Activated naive CD8-positive, alpha-beta T cell (primary cell): ENCODE results near the gene CD300A.
"Not testable (repeated sequence)": the region's sequence is repeated elsewhere in the genome, so short reads cannot be mapped to it uniquely, and the experiment has no call there.

Source experiments
- H3K27ac Mint-ChIP-seq: one replicate; pipeline ENCODE4 v1.8.0; 2021; ENCODE audit warnings: mixed read lengths
- H3K27me3 Mint-ChIP-seq: one replicate; pipeline ENCODE4 v1.8.0; 2021; ENCODE audit warnings: mixed read lengths
- H3K36me3 Mint-ChIP-seq: one replicate; pipeline ENCODE4 v1.8.0; 2021; ENCODE audit warnings: mixed read lengths
- H3K4me1 Mint-ChIP-seq: one replicate; pipeline ENCODE4 v1.8.0; 2021; ENCODE audit warnings: low read depth, mixed read lengths
- H3K4me3 Mint-ChIP-seq: one replicate; pipeline ENCODE4 v1.8.0; 2021; ENCODE audit warnings: mild to moderate bottlenecking, mixed read lengths
- H3K9me3 Mint-ChIP-seq: one replicate; pipeline ENCODE4 v1.8.0; 2021; ENCODE audit warnings: low read depth, mixed read lengths

The CD300A gene

DNA sequence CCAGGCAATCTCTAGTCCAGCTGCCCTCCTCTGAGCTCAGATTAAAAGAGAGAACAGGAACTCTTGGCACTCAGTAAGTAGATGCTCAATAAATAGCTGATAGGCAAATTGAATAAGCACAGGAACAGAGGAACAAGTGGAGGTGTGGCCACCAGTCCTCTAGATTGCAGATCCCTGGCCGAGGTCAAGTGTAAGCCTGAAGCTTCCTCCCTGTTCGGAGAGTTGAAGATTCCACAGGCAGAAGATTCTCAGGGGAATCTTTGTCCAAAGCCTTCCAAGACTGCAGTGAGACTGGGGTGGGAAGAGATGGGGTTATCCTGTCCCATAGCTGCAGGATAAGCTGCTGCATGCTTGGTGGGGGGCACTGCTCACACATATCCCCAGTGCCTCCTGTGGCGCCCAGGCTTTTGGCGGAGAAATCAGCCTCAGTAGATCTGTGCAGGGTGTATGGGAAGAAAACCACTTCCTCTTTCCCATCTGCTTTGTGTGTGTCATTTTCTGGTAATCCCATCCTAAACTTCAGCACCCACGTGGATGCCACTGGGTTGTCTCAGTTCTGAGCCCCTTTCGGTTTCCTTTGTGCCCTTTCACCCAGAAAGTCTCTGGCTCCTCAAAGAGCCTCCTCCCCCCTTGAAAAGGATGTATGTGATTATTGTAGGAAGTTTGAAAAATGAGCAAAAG is 12.1 kb downstream of the CD300A start:
- Mint-ChIP-seq H3K36me3 (peaks cover 10% of the 10 kb centered on the region), H3K4me3 (peak overlapping the region; percentile 65), H3K27ac (peak overlapping the region; percentile 81), H3K4me1 (peaks cover 52% of the 10 kb centered on the region), H3K27me3 (no peaks in the 10 kb centered on the region), H3K9me3 (no peaks in the 10 kb centered on the region)

DNA sequence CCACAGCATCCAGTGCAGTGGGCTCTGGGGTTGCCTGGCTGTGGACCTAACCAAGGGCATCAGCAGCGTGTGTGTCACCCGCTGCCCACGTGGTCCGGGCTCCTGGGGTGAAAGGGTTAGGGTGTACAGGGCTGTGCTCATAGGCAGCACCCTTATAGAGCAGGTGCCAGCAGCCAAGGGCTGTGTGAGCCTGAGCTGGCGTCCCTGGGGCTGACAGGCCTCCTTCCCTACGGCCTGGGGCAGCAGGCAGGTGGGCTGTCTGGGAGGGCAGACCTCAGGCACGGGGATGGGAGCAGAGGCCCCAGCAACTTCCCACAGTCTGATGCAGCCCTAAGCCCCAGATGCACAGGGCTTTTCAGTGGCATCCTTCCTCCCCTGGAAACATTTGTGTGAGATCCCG is 13.9 kb downstream of the CD300A start:
- Mint-ChIP-seq H3K27me3 (no peaks in the 10 kb centered on the region), H3K27ac (no peak overlapping the region), H3K9me3 (no peaks in the 10 kb centered on the region), H3K4me1 (peaks cover 38% of the 10 kb centered on the region), H3K4me3 (no peak overlapping the region), H3K36me3 (peaks cover 7% of the 10 kb centered on the region)

DNA sequence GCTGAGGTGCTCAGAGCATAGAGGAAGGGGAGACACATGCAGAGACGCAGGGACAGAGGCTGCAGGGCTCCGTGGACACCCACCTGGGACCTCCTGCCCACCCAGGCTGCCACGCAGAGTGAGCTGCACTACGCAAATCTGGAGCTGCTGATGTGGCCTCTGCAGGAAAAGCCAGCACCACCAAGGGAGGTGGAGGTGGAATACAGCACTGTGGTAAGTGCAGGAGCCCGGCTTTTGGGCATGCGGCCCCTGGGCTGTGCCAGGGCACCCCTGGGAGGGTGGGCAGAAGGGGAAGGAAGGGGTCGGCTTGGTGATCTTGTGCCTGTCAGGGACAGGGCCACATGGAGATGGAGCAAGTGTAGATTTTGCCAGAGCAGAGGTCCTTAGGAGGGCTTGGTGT is 15.2 kb downstream of the CD300A start:
- Mint-ChIP-seq H3K9me3 (no peaks in the 10 kb centered on the region), H3K36me3 (peaks cover under 1% of the 10 kb centered on the region), H3K27me3 (no peaks in the 10 kb centered on the region), H3K27ac (no peak overlapping the region), H3K4me1 (peaks cover 37% of the 10 kb centered on the region), H3K4me3 (no peak overlapping the region)

- Mint-ChIP-seq H3K4me1 (peaks cover 18% of the 10 kb centered on the region), H3K27me3 (no peaks in the 10 kb centered on the region), H3K4me3 (no peak overlapping the region), H3K36me3 (peaks cover 4% of the 10 kb centered on the region), H3K9me3 (no peaks in the 10 kb centered on the region), H3K27ac (no peak overlapping the region)
Observed at GRCh38 chr17:74484066-74484465, 17.6 kb downstream of the CD300A start.

GRCh38 chr17:74485022-74485743 is 18.7 kb downstream of the CD300A start:
- peaks cover 7% of the 10 kb centered on the region for H3K4me1 Mint-ChIP-seq
- H3K27ac Mint-ChIP-seq, result no peak overlapping the region
- H3K9me3 Mint-ChIP-seq, result no peaks in the 10 kb centered on the region
- no peak overlapping the region for H3K4me3 Mint-ChIP-seq
- H3K36me3 Mint-ChIP-seq, result peaks cover 7% of the 10 kb centered on the region
- H3K27me3 Mint-ChIP-seq, result no peaks in the 10 kb centered on the region

DNA sequence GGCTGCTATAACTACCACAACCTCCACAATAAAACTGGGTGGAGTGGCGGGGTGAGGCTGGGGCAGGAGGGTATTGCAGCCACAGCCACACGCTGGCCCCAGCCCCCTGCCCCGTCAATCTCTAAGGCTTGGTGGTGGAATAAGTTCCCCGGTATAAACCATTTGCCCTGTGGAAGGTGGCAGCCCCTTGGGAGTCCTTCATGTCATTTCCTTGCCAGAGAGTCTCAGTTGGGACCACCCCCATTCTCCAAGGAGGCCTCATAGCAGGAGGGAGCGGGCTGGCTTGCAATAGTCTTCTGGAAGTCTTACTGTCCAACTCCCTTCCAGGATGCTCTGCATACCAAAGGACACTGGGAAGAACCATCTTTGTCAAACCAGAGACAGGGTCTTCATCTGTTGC is 19.4 kb downstream of the CD300A start:
- Mint-ChIP-seq H3K27ac (no peak overlapping the region), H3K4me1 (peaks cover 2% of the 10 kb centered on the region), H3K36me3 (peaks cover 7% of the 10 kb centered on the region), H3K27me3 (no peaks in the 10 kb centered on the region), H3K9me3 (no peaks in the 10 kb centered on the region), H3K4me3 (no peak overlapping the region)

DNA sequence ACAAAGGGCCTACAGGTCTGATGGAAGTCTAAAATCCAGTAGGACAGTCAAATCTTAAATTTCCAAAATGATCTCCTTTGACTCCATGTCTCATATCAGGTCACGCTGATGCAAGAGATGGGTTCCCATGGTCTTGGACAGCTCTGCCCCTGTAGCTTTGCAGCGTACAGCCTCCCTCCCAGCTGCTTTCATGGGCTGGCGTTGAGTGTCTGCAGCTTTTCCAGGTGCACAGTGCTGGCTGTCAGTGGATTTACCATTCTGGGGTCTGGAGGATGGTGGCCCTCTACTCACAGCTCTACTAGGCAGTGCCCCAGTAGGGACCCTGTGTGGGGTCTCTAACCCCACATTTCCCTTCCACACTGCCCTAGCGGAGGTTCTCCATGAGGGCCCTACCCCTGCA is 21.8 kb downstream of the CD300A start:
- not testable (repeated sequence) for H3K27me3 Mint-ChIP-seq, H3K36me3 Mint-ChIP-seq, H3K4me3 Mint-ChIP-seq, H3K27ac Mint-ChIP-seq, H3K9me3 Mint-ChIP-seq, H3K4me1 Mint-ChIP-seq

DNA sequence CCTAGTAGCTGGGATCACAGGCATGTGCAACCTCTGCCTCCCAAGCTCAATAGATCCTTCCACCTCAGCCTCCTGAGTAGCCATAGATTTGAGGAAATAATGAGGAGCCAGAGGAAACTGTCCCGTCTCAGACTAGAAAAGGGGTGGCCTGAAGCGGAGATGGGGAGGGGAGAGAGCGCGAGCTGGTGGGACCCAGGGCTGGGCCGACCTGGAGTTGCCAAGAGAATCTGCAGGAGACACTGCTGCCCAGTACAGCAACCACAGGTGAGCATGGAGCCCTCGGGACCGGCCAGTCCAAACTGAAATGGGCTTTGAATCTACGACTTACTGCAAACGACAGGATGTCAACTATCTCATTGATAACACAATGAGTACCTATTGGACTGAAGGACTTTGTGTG is 24.3 kb downstream of the CD300A start:
- no peaks in the 10 kb centered on the region for H3K9me3 Mint-ChIP-seq
- no peak overlapping the region for H3K4me3 Mint-ChIP-seq
- no peak overlapping the region for H3K27ac Mint-ChIP-seq
- H3K4me1 Mint-ChIP-seq, result no peaks in the 10 kb centered on the region
- H3K36me3 Mint-ChIP-seq, result peaks cover 7% of the 10 kb centered on the region
- no peaks in the 10 kb centered on the region for H3K27me3 Mint-ChIP-seq

DNA sequence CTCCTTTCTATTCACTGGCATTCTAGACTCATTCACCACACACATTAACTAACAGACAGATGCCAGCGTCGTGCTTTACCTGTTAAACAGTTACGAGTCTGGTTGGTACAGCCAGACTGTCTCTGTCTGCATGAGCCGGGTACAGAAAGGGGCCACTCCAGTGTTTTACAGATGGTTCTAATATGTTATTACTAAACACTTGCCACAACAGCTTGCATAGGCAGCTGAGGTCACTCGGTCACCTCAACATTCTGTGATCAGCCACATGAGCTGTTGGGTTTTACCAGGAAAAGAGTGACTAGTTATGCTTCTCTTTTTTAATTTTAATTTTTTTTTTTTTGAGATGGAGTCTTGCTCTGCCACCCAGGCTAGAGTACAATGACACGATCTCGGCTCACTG is 25.2 kb downstream of the CD300A start:
- H3K36me3 Mint-ChIP-seq, result peaks cover 7% of the 10 kb centered on the region
- no peaks in the 10 kb centered on the region for H3K4me1 Mint-ChIP-seq
- H3K27me3 Mint-ChIP-seq, result no peaks in the 10 kb centered on the region
- H3K4me3 Mint-ChIP-seq, result no peak overlapping the region
- no peaks in the 10 kb centered on the region for H3K9me3 Mint-ChIP-seq
- no peak overlapping the region for H3K27ac Mint-ChIP-seq

DNA sequence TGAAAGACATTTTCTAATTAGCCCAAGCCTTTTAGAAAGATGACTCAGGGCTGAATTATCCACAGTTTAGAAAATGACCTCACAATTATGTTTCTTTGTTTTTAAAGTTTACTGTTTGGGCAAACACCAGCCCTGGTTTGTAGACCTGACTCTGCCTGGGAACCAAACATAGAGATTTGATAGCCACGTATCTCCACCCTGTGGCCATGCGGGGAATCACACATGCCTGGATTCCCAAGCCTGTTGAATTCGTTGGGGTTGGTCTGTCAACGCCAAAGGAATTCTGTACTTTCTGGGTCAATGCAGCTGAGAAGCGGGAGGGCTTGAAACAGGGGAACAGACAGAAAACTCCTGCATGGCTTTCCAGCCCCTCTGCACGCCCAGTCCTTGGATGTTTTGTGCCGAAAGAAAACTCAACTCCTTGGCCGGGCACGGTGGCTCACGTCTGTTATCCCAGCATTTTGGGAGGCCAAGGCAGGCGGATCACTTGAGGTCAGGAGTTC is 26.9 kb downstream of the CD300A start:
- H3K27ac Mint-ChIP-seq, result no peak overlapping the region
- H3K9me3 Mint-ChIP-seq, result no peaks in the 10 kb centered on the region
- H3K4me3 Mint-ChIP-seq, result no peak overlapping the region
- H3K36me3 Mint-ChIP-seq, result peaks cover 5% of the 10 kb centered on the region
- no peaks in the 10 kb centered on the region for H3K4me1 Mint-ChIP-seq
- peaks cover 1% of the 10 kb centered on the region for H3K27me3 Mint-ChIP-seq

DNA sequence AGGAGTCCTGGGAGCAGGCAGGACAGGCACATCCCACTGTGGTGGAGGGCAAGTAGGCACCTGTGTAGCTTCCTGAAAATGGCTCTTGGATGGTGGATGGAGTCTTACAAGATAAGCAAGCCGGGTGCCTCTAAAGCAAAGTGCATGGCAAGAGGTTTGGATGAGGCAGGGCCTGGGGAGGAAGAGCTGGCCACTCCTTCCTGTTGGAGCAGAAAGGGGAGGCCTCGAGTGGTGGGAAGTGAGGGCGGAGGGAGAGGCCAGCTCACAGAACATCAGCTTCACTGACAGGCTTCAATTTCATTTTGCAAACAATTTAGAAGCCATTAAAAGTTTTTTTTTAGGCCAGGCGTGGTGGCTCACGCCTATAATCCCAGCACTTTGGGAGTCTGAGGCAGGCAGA is 31.0 kb downstream of the CD300A start:
- Mint-ChIP-seq H3K4me1 (no peaks in the 10 kb centered on the region), H3K9me3 (no peaks in the 10 kb centered on the region), H3K36me3 (no peaks in the 10 kb centered on the region), H3K27me3 (peaks cover 1% of the 10 kb centered on the region), H3K4me3 (no peak overlapping the region), H3K27ac (no peak overlapping the region)

- peaks cover 1% of the 10 kb centered on the region for H3K27me3 Mint-ChIP-seq
- H3K9me3 Mint-ChIP-seq, result no peaks in the 10 kb centered on the region
- H3K36me3 Mint-ChIP-seq, result no peaks in the 10 kb centered on the region
- no peaks in the 10 kb centered on the region for H3K4me1 Mint-ChIP-seq
- no peak overlapping the region for H3K27ac Mint-ChIP-seq
- no peak overlapping the region for H3K4me3 Mint-ChIP-seq
Observed at GRCh38 chr17:74499992-74500391, 33.6 kb downstream of the CD300A start.

- no peaks in the 10 kb centered on the region for H3K36me3 Mint-ChIP-seq
- no peak overlapping the region for H3K4me3 Mint-ChIP-seq
Observed at GRCh38 chr17:74502861-74503260, 36.4 kb downstream of the CD300A start.

GRCh38 chr17:74503949-74504348 is 37.5 kb downstream of the CD300A start:
- H3K9me3 Mint-ChIP-seq, H3K4me1 Mint-ChIP-seq, H3K4me3 Mint-ChIP-seq, H3K27me3 Mint-ChIP-seq, H3K36me3 Mint-ChIP-seq, H3K27ac Mint-ChIP-seq: not testable (repeated sequence)

More at GRCh38 chr17:74502861-74503260, 36.4 kb downstream of the CD300A start:
- no peaks in the 10 kb centered on the region for H3K9me3 Mint-ChIP-seq
- no peak overlapping the region for H3K27ac Mint-ChIP-seq
- H3K4me1 Mint-ChIP-seq, result no peaks in the 10 kb centered on the region
- no peaks in the 10 kb centered on the region for H3K27me3 Mint-ChIP-seq

- Mint-ChIP-seq H3K27ac (no peak overlapping the region), H3K4me3 (no peak overlapping the region), H3K4me1 (peaks cover 8% of the 10 kb centered on the region), H3K9me3 (no peaks in the 10 kb centered on the region), H3K36me3 (no peaks in the 10 kb centered on the region), H3K27me3 (no peaks in the 10 kb centered on the region)
Observed at GRCh38 chr17:74508156-74508555, 41.7 kb downstream of the CD300A start.

DNA sequence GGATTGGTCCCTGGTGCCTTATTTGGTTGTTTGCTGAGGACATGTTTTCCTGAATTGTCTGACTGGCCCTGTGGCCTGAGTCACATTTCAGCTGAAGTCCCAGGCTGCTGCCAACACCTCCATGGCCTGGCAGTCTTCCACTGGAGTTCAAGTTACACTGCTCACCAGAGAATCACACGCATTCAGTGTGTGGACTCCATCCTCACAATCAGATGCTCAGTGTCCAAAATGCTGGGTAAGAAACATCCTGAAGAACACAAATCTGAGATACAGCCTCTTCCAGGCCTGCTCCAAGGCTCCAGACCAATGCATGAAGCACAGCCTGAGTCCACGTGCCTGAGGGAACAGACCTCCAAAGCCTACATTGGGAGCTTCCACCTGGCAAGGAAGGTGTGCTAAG is 45.6 kb downstream of the CD300A start:
- Mint-ChIP-seq H3K36me3 (peaks cover 7% of the 10 kb centered on the region), H3K4me1 (peaks cover 16% of the 10 kb centered on the region), H3K27me3 (peaks cover 2% of the 10 kb centered on the region), H3K9me3 (peaks cover 4% of the 10 kb centered on the region), H3K27ac (peak overlapping the region; percentile 84), H3K4me3 (no peak overlapping the region)
